ENCODE results near the gene COMMD7. TPM values are rescaled to one million over a fixed set of nuclear protein-coding genes. Genes with fewer than 3 reads are reported as not detected.

The COMMD7 gene
- total RNA-seq, 1 experiment from 2014 or later = 13.2 TPM

GRCh38 chr20:32751702-32752457 lies 8.6 kb upstream of the COMMD7 start:
- no peak overlapping the region for H3K9ac ChIP-seq (ENCODE audit: low read length)
- H3K4me1 ChIP-seq (ENCODE audit: control insufficient read depth in 1 of 2, insufficient read depth in 2 of 2, low read length in 2 of 2) = peaks cover 0 to 22% of the 10 kb centered on the region in 2 experiments; a peak in 2 of 4 replicates
- no peaks in the 10 kb centered on the region for H3K27me3 ChIP-seq (ENCODE audit: insufficient read depth, low read length)
- H3K4me2 ChIP-seq (ENCODE audit: low read length) = no peak overlapping the region
- ATAC-seq = no peak
- DNase-seq (ENCODE audit: low read depth, low spot score) = no peak
- ChIA-PET RAD21 (ENCODE audit: low non-redundant PET in 1 of 2, low total read pairs in 2 of 2, uncharacterized antibody in 2 of 2, unreplicated experiment in 2 of 2) (no interaction called here), POLR2A (no interaction called here), CTCF (interaction anchor here (1.6 kb wide), 1 partner anchor 38 kb away, joined by 3 read pairs; no protein-coding TSS in a partner anchor)
- no peak for TF ChIP-seq SRF (IDR thresholded peaks at IDR 0.05; ENCODE audit: low read depth)
- TF ChIP-seq CBX3 (IDR thresholded peaks at IDR 0.05; ENCODE audit: low read depth) = no peak
- no peak for TF ChIP-seq TCF7L2 (IDR thresholded peaks at IDR 0.05; ENCODE audit: borderline replicate concordance, extremely low read depth, insufficient read depth, insufficient read length)
- TF ChIP-seq SP1 (IDR thresholded peaks at IDR 0.05; ENCODE audit: low read depth) = no peak
- no peak for TF ChIP-seq ZBTB33 (IDR thresholded peaks at IDR 0.05; ENCODE audit: extremely low read depth, insufficient replicate concordance, low read length)
- TF ChIP-seq RAD21 (IDR thresholded peaks at IDR 0.05; ENCODE audit: low read depth) = no peak
- no peak for TF ChIP-seq ZFX (IDR thresholded peaks at IDR 0.05)
- H4K20me1 ChIP-seq (ENCODE audit: insufficient read depth) = no peaks in the 10 kb centered on the region
- no peak overlapping the region for H3K4me3 ChIP-seq (replicated peaks in 1 of 2; ENCODE audit: low read depth in 1 of 2, low read length in 2 of 2)
- no peaks in the 10 kb centered on the region for H3K9me2 ChIP-seq (ENCODE audit: insufficient read depth)
- no TSS peak for BruUV-seq (replicated peaks)
- H3K27ac ChIP-seq (ENCODE audit: low read depth, low read length) = no peak overlapping the region
- no peak overlapping the region for H2AFZ ChIP-seq (ENCODE audit: low read depth, low read length, poor library complexity, severe bottlenecking)
- no peaks in the 10 kb centered on the region for H3K36me3 ChIP-seq (ENCODE audit: control insufficient read depth in 1 of 2, insufficient read depth in 2 of 2, low read length in 2 of 2)
- intact Hi-C loops (cut with micrococcal nuclease) = no loop called here
- H3K9me3 ChIP-seq (ENCODE audit: control insufficient read depth in 1 of 2, insufficient read depth in 1 of 2, low read depth in 1 of 2, low read length in 2 of 2) = no peaks in the 10 kb centered on the region
- H3K79me2 ChIP-seq (ENCODE audit: insufficient read depth, low read length) = no peaks in the 10 kb centered on the region

Measured in HCT116 (cell line).